Skeletal muscle tissue (tissue), 4 donors: Measurements from ENCODE around the gene RGS7. TPM values are rescaled to one million over a fixed set of nuclear protein-coding genes. Genes with fewer than 3 reads are reported as not detected.
"Not testable (repeated sequence)": the region's sequence is repeated elsewhere in the genome, so short reads cannot be mapped to it uniquely, and the experiment has no call there.

ENCODE experiments used
- H3K27ac ChIP-seq: one replicate; pipeline ENCODE4 v1.7.0; 2013; ENCODE audit warnings: mild to moderate bottlenecking, low read depth, low read length, inconsistent platforms
- H3K27me3 ChIP-seq, 3 donors: one replicate each; pipeline ENCODE4 v1.7.0; 2013; ENCODE audit warnings: low read length in 3 of 3; ENCODE audit not compliant: control insufficient read depth in 3 of 3, insufficient read depth in 3 of 3
- H3K36me3 ChIP-seq, 3 donors: one replicate each; pipeline ENCODE4 v1.7.0; 2013; ENCODE audit warnings: low read length in 3 of 3; ENCODE audit not compliant: control insufficient read depth in 3 of 3, insufficient read depth in 3 of 3
- H3K4me1 ChIP-seq, 3 donors: one replicate each; pipeline ENCODE4 v1.7.0; 2013; ENCODE audit warnings: low read length in 3 of 3, mild to moderate bottlenecking in 3 of 3; ENCODE audit not compliant: control insufficient read depth in 3 of 3, insufficient read depth in 3 of 3
- H3K4me3 ChIP-seq, 3 donors: one replicate each; pipeline ENCODE4 v1.7.0; 2013; ENCODE audit warnings: low read length in 3 of 3
- H3K9ac ChIP-seq, 3 donors: one replicate each; pipeline ENCODE4 v1.7.0; 2013; ENCODE audit warnings: low read length in 3 of 3, mild to moderate bottlenecking in 3 of 3, moderate library complexity in 2 of 3, low read depth in 1 of 3
- H3K9me3 ChIP-seq, 3 donors: one replicate each; pipeline ENCODE4 v1.7.0; 2013; ENCODE audit warnings: low read length in 3 of 3; ENCODE audit not compliant: control insufficient read depth in 3 of 3
- total RNA-seq: library from RNA; depleted of rRNA; stranded (reverse); fragments of >200 nt; gene quantifications from one replicate; pipeline ENCODE4 v1.2.3, GENCODE V29; 2014
- donor health status: Osteomylitis.

The RGS7 gene
- total RNA-seq, 1 donor from 2014 or later: not detected

- Histone ChIP-seq H3K36me3 (no peaks in the 10 kb centered on the region), H3K4me3 (no peak overlapping the region), H3K9me3 (no peaks in the 10 kb centered on the region), H3K4me1 (no peaks in the 10 kb centered on the region), H3K27me3 (no peaks in the 10 kb centered on the region), H3K9ac (no peak overlapping the region), H3K27ac (no peak overlapping the region)
These were observed 570.1 kb downstream of the RGS7 start for GRCh38 chr1:240786880-240787279.

- Histone ChIP-seq H3K27ac (no peak overlapping the region), H3K9ac (no peak overlapping the region), H3K4me3 (no peak overlapping the region), H3K4me1 (no peaks in the 10 kb centered on the region), H3K36me3 (no peaks in the 10 kb centered on the region), H3K9me3 (no peaks in the 10 kb centered on the region), H3K27me3 (no peaks in the 10 kb centered on the region)
These were observed 572.2 kb downstream of the RGS7 start for GRCh38 chr1:240784776-240785175.

GRCh38 chr1:240783728-240784137 lies 573.3 kb downstream of the RGS7 start:
- H3K4me1 ChIP-seq, H3K9me3 ChIP-seq, H3K27ac ChIP-seq, H3K4me3 ChIP-seq, H3K27me3 ChIP-seq, H3K36me3 ChIP-seq, H3K9ac ChIP-seq: not testable (repeated sequence)

- Histone ChIP-seq H3K27ac (no peak overlapping the region), H3K36me3 (no peaks in the 10 kb centered on the region), H3K4me3 (no peak overlapping the region), H3K9ac (no peak overlapping the region), H3K9me3 (no peaks in the 10 kb centered on the region), H3K27me3 (no peaks in the 10 kb centered on the region), H3K4me1 (no peaks in the 10 kb centered on the region)
These were observed 580.8 kb downstream of the RGS7 start for GRCh38 chr1:240776237-240776636.

GRCh38 chr1:240772131-240772530 lies 584.9 kb downstream of the RGS7 start:
- no peaks in the 10 kb centered on the region for H3K36me3 ChIP-seq
- no peaks in the 10 kb centered on the region for H3K9me3 ChIP-seq
- H3K4me1 ChIP-seq: no peaks in the 10 kb centered on the region
- H3K9ac ChIP-seq: no peak overlapping the region
- no peaks in the 10 kb centered on the region for H3K27me3 ChIP-seq
- no peak overlapping the region for H3K4me3 ChIP-seq
- H3K27ac ChIP-seq: no peak overlapping the region

GRCh38 chr1:240771450-240771849 lies 585.6 kb downstream of the RGS7 start:
- no peaks in the 10 kb centered on the region for H3K27me3 ChIP-seq
- H3K36me3 ChIP-seq: no peaks in the 10 kb centered on the region
- no peak overlapping the region for H3K4me3 ChIP-seq
- no peaks in the 10 kb centered on the region for H3K4me1 ChIP-seq
- no peak overlapping the region for H3K9ac ChIP-seq
- no peaks in the 10 kb centered on the region for H3K9me3 ChIP-seq
- no peak overlapping the region for H3K27ac ChIP-seq

- Histone ChIP-seq H3K4me1 (no peaks in the 10 kb centered on the region), H3K27me3 (no peaks in the 10 kb centered on the region), H3K9me3 (no peaks in the 10 kb centered on the region), H3K36me3 (no peaks in the 10 kb centered on the region), H3K9ac (no peak overlapping the region), H3K4me3 (no peak overlapping the region), H3K27ac (no peak overlapping the region)
These were observed 588.0 kb downstream of the RGS7 start for GRCh38 chr1:240768979-240769378.

- Histone ChIP-seq H3K36me3 (no peaks in the 10 kb centered on the region), H3K4me3 (no peak overlapping the region), H3K9me3 (no peaks in the 10 kb centered on the region), H3K4me1 (no peaks in the 10 kb centered on the region), H3K9ac (no peak overlapping the region), H3K27ac (no peak overlapping the region), H3K27me3 (no peaks in the 10 kb centered on the region)
These were observed 590.2 kb downstream of the RGS7 start for GRCh38 chr1:240766831-240767230.

- H3K27ac ChIP-seq: no peak overlapping the region
- no peaks in the 10 kb centered on the region for H3K27me3 ChIP-seq
- no peak overlapping the region for H3K9ac ChIP-seq
- no peaks in the 10 kb centered on the region for H3K36me3 ChIP-seq
- no peaks in the 10 kb centered on the region for H3K9me3 ChIP-seq
- H3K4me1 ChIP-seq: no peaks in the 10 kb centered on the region
- no peak overlapping the region for H3K4me3 ChIP-seq
These were observed 591.2 kb downstream of the RGS7 start for GRCh38 chr1:240765732-240766363.

GRCh38 chr1:240763771-240764170 lies 593.2 kb downstream of the RGS7 start:
- no peak overlapping the region for H3K4me3 ChIP-seq
- no peaks in the 10 kb centered on the region for H3K9me3 ChIP-seq
- H3K27ac ChIP-seq: no peak overlapping the region
- no peaks in the 10 kb centered on the region for H3K27me3 ChIP-seq
- no peaks in the 10 kb centered on the region for H3K36me3 ChIP-seq
- H3K9ac ChIP-seq: no peak overlapping the region
- no peaks in the 10 kb centered on the region for H3K4me1 ChIP-seq

- H3K27me3 ChIP-seq, H3K27ac ChIP-seq, H3K4me1 ChIP-seq, H3K9ac ChIP-seq, H3K4me3 ChIP-seq, H3K9me3 ChIP-seq, H3K36me3 ChIP-seq: not testable (repeated sequence)
These were observed 593.9 kb downstream of the RGS7 start for GRCh38 chr1:240763095-240763494.
